Stomach (tissue), 4 donors: ENCODE results near the gene TIE1.

Experiments used
- EP300 ChIP-seq: sonication (generic); formaldehyde crosslinking; IDR thresholded peaks from one replicate; pipeline ENCODE4 v1.6.1; 2017; ENCODE audit warnings: antibody characterized with exemption
- POLR2A ChIP-seq, 4 donors: fragments of 450-650 bp; IDR thresholded peaks; one replicate each; pipeline ENCODE4 v1.6.1; 2016; ENCODE audit warnings: antibody characterized with exemption in 4 of 4, control low read depth in 2 of 4, mild to moderate bottlenecking in 1 of 4, moderate library complexity in 1 of 4
- POLR2AphosphoS5 ChIP-seq, 3 donors: sonication (generic); formaldehyde crosslinking; IDR thresholded peaks; one replicate each; pipeline ENCODE4 v1.6.1; 2016; ENCODE audit warnings: antibody characterized with exemption in 3 of 3
- TF ChIP-seq, protein P1 (sequence below), 7 experiments: fragments of 450-650 bp in 4 of 7; fragments of 200-600 bp in 3 of 7; sonication (generic) in 3 of 7; IDR thresholded peaks; one replicate each; pipeline ENCODE4 v1.5.1; 2016 to 2019; ENCODE audit warnings: antibody characterized with exemption in 7 of 7, control low read depth in 2 of 7, mild to moderate bottlenecking in 1 of 7

GRCh38 chr1:43299101-43299500 lies 1.7 kb upstream of the TIE1 start:
- TF ChIP-seq EP300 (no peak), POLR2AphosphoS5 (IDR thresholded peaks at IDR 0.05) (no peak), POLR2A (IDR thresholded peaks at IDR 0.05) (no peak)
- TF ChIP-seq, protein P1, sequence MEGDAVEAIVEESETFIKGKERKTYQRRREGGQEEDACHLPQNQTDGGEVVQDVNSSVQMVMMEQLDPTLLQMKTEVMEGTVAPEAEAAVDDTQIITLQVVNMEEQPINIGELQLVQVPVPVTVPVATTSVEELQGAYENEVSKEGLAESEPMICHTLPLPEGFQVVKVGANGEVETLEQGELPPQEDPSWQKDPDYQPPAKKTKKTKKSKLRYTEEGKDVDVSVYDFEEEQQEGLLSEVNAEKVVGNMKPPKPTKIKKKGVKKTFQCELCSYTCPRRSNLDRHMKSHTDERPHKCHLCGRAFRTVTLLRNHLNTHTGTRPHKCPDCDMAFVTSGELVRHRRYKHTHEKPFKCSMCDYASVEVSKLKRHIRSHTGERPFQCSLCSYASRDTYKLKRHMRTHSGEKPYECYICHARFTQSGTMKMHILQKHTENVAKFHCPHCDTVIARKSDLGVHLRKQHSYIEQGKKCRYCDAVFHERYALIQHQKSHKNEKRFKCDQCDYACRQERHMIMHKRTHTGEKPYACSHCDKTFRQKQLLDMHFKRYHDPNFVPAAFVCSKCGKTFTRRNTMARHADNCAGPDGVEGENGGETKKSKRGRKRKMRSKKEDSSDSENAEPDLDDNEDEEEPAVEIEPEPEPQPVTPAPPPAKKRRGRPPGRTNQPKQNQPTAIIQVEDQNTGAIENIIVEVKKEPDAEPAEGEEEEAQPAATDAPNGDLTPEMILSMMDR (IDR thresholded peaks at IDR 0.05) = no peak
